HepG2 (cell line): Measurements from ENCODE around the gene MEGF6. TPM values are rescaled to one million over a fixed set of nuclear protein-coding genes. Genes with fewer than 3 reads are reported as not detected.

Experiments used
- ADNP ChIP-seq: sonication (generic); formaldehyde crosslinking; IDR thresholded peaks from 2 replicates; pipeline ENCODE4 v1.4.0; 2020; ENCODE audit warnings: missing genetic modification reagents
- CEBPZ ChIP-seq: IDR thresholded peaks from 2 replicates; pipeline ENCODE4 v1.6.1; 2012; ENCODE audit warnings: low read length, improper control_type of control experiment
- ETS1 ChIP-seq: sonication (generic); formaldehyde crosslinking; IDR thresholded peaks from 2 replicates; pipeline ENCODE4 v1.4.0; 2020; ENCODE audit warnings: missing genetic modification reagents
- HES4 ChIP-seq: sonication (generic); formaldehyde crosslinking; IDR thresholded peaks from 2 replicates; pipeline ENCODE4 v1.9.0; 2021; ENCODE audit warnings: mild to moderate bottlenecking, missing genetic modification reagents, borderline replicate concordance
- KAT2B ChIP-seq: fragments of 150-350 bp; IDR thresholded peaks from 2 replicates; pipeline ENCODE4 v1.6.1; 2014; ENCODE audit warnings: low read depth, low read length, borderline replicate concordance
- KLF13 ChIP-seq: sonication (generic); formaldehyde crosslinking; IDR thresholded peaks from 2 replicates; pipeline ENCODE4 v1.4.0; 2020; ENCODE audit warnings: mild to moderate bottlenecking, missing genetic modification reagents
- KMT2B ChIP-seq: IDR thresholded peaks from 2 replicates; pipeline ENCODE4 v1.6.1; 2016; ENCODE audit warnings: missing genetic modification reagents, missing compliant biosample characterization
- MNT ChIP-seq: fragments of 450-650 bp; IDR thresholded peaks from 2 replicates; pipeline ENCODE4 v1.6.1; 2016
- SCMH1 ChIP-seq: sonication (generic); formaldehyde crosslinking; IDR thresholded peaks from 2 replicates; pipeline ENCODE4 v1.9.0; 2021; ENCODE audit warnings: missing genetic modification reagents, mild to moderate bottlenecking, borderline replicate concordance
- SNAI1 ChIP-seq: sonication (generic); formaldehyde crosslinking; IDR thresholded peaks from 2 replicates; pipeline ENCODE4 v1.5.0; 2020; ENCODE audit warnings: mild to moderate bottlenecking, missing genetic modification reagents, borderline replicate concordance
- ZBTB38 ChIP-seq: sonication (generic); formaldehyde crosslinking; IDR thresholded peaks from 2 replicates; pipeline ENCODE4 v1.5.1; 2020; ENCODE audit warnings: mild to moderate bottlenecking, missing genetic modification reagents
- ZC3H13 ChIP-seq: sonication (generic); formaldehyde crosslinking; IDR thresholded peaks from 2 replicates; pipeline ENCODE4 v1.8.1; 2023; ENCODE audit warnings: mild to moderate bottlenecking, missing genetic modification reagents, moderate library complexity
- ZGPAT ChIP-seq: IDR thresholded peaks from 2 replicates; pipeline ENCODE4 v1.6.1; 2016; ENCODE audit warnings: mild to moderate bottlenecking
- ZNF251 ChIP-seq: sonication (generic); formaldehyde crosslinking; IDR thresholded peaks from 2 replicates; pipeline ENCODE4 v1.9.0; 2021; ENCODE audit warnings: mild to moderate bottlenecking, missing genetic modification reagents
- ZNF451 ChIP-seq: sonication (generic); formaldehyde crosslinking; IDR thresholded peaks from 2 replicates; pipeline ENCODE4 v1.5.0; 2020; ENCODE audit warnings: mild to moderate bottlenecking, missing genetic modification reagents
- ZNF503 ChIP-seq: sonication (generic); formaldehyde crosslinking; IDR thresholded peaks from 2 replicates; pipeline ENCODE4 v1.4.0; 2020; ENCODE audit warnings: missing genetic modification reagents
- ZNF597 ChIP-seq: sonication (generic); formaldehyde crosslinking; IDR thresholded peaks from 2 replicates; pipeline ENCODE4 v1.5.0; 2020; ENCODE audit warnings: missing genetic modification reagents
- ZNF781 ChIP-seq: sonication (generic); formaldehyde crosslinking; IDR thresholded peaks from 2 replicates; pipeline ENCODE4 v1.5.1; 2020; ENCODE audit warnings: borderline replicate concordance, mild to moderate bottlenecking, missing genetic modification reagents; ENCODE audit errors: not compliant biosample characterization
- polyA plus RNA-seq, 8 experiments: library from polyadenylated mRNA; depleted of rRNA in 3 of 8; stranded (reverse) in 7 of 8; unstranded in 1 of 8; fragments of >200 nt; fragmentation: Illumina TruSeq in 4 of 8; extraction: Trizol in 4 of 8; gene quantifications; 2 replicates each; pipeline versions ENCODE4 v1.2.1 to v1.2.3, GENCODE V29; 2011 to 2016; ENCODE audit warnings: low read depth in 4 of 8, missing spikeins in 1 of 8, mixed read lengths in 1 of 8; ENCODE audit not compliant: insufficient read depth in 1 of 8
- total RNA-seq, 5 experiments: library from RNA; depleted of rRNA; stranded (reverse); fragments of >200 nt; fragmentation: Illumina TruSeq; extraction: Trizol; gene quantifications; 2 replicates each; pipeline ENCODE4 v1.2.3, GENCODE V29; 2016; ENCODE audit warnings: low read depth in 1 of 5

The MEGF6 gene
- total and polyA plus RNA-seq, 2 of the 13 experiments (the other 11 are each of a cell fraction or from before 2014, with no cell fraction given): 1.9 TPM

GRCh38 chr1:3649342-3650247 lies 38.3 kb upstream of the MEGF6 start, which contains the start of gene WRAP73 (continued):
- TF ChIP-seq KLF13 (CRISPR knock-in tag): no peak
- peak; percentile 44; the same call in 1 of the 2 replicates for TF ChIP-seq ZGPAT (CRISPR knock-in tag)
- no peak for TF ChIP-seq ZNF781
- no peak for TF ChIP-seq CEBPZ
- TF ChIP-seq SCMH1: no peak
- no peak for TF ChIP-seq KAT2B
- TF ChIP-seq ZNF503 (CRISPR knock-in tag): no peak
- TF ChIP-seq ZNF251 (CRISPR knock-in tag): no peak
- TF ChIP-seq ADNP (CRISPR knock-in tag): no peak
- no peak for TF ChIP-seq ZNF451 (CRISPR knock-in tag)
- no peak for TF ChIP-seq ZC3H13 (CRISPR knock-in tag)
- TF ChIP-seq ZNF597: no peak
- peak; percentile 73; the same call in 1 of the 2 replicates for TF ChIP-seq KMT2B (CRISPR knock-in tag)
- TF ChIP-seq ETS1 (CRISPR knock-in tag): no peak
- TF ChIP-seq HES4 (CRISPR knock-in tag): no peak
- no peak for TF ChIP-seq MNT
- TF ChIP-seq ZBTB38 (CRISPR knock-in tag): 0 out of 2 replicates have a peak, but pooled peaks have one; percentile 31
- TF ChIP-seq SNAI1: no peak
